ENCODE data around the gene COL25A1.

- TF ChIP-seq CTCF (IDR thresholded peaks at IDR 0.05) (no peak), POLR2A (IDR thresholded peaks at IDR 0.05) (no peak), EP300 (IDR thresholded peaks at IDR 0.05; ENCODE audit: low read depth) (no peak), POLR2AphosphoS5 (IDR thresholded peaks at IDR 0.05) (no peak)
Observed at GRCh38 chr4:108988464-108989195, 313.8 kb downstream of the COL25A1 start.
